ENCODE data around the gene AARS2. TPM values are rescaled to one million over a fixed set of nuclear protein-coding genes. Genes with fewer than 3 reads are reported as not detected.

AARS2 gene
- total RNA-seq, 1 experiment from 2014 or later = 11.6 TPM

DNA sequence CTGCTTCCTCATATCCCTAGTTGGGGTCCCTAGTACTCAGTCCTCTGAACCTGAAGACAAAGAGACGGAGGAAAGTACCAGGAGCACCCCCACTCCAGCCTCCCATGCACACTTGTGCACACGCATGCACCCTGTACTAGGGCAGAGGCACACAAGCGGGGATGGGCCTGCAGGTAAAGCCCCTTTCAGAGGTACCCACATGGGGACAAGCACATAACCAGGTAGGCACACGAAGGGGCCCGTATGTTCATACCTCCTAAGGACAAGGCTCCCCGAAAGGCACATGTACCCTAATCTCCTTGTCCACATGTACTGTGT lies 41.8 kb downstream of the AARS2 start:
- H3K27me3 ChIP-seq (ENCODE audit: insufficient read depth, low read depth) = no peaks in the 10 kb centered on the region; the same call in 1 of the 2 replicates
- no peaks in the 10 kb centered on the region for H4K20me1 ChIP-seq (ENCODE audit: insufficient read depth)
- intact Hi-C loops (cut with micrococcal nuclease; ENCODE audit: unreplicated experiment) = no loop called here
- no peak overlapping the region for H3K27ac ChIP-seq
- no peak overlapping the region for H3K4me2 ChIP-seq
- H2AFZ ChIP-seq = no peak overlapping the region
- no peaks in the 10 kb centered on the region for H3K79me2 ChIP-seq (ENCODE audit: low read depth)
- ChIA-PET CTCF (no interaction called here), POLR2A (ENCODE audit: unreplicated experiment) (no interaction called here)
- no peaks in the 10 kb centered on the region for H3K9me3 ChIP-seq (ENCODE audit: insufficient read depth, low read depth)
- no peaks in the 10 kb centered on the region for H3K4me1 ChIP-seq (replicated peaks; ENCODE audit: insufficient read depth)
- no peak overlapping the region for H3K4me3 ChIP-seq
- no peak for DNase-seq
- H3K36me3 ChIP-seq (ENCODE audit: low read depth) = no peaks in the 10 kb centered on the region
- H3F3A ChIP-seq (ENCODE audit: insufficient read depth, low read depth) = peaks cover 12% of the 10 kb centered on the region; the same call in 1 of the 2 replicates
- H3K9me2 ChIP-seq (ENCODE audit: insufficient read depth) = no peaks in the 10 kb centered on the region
- TF ChIP-seq, protein P1, sequence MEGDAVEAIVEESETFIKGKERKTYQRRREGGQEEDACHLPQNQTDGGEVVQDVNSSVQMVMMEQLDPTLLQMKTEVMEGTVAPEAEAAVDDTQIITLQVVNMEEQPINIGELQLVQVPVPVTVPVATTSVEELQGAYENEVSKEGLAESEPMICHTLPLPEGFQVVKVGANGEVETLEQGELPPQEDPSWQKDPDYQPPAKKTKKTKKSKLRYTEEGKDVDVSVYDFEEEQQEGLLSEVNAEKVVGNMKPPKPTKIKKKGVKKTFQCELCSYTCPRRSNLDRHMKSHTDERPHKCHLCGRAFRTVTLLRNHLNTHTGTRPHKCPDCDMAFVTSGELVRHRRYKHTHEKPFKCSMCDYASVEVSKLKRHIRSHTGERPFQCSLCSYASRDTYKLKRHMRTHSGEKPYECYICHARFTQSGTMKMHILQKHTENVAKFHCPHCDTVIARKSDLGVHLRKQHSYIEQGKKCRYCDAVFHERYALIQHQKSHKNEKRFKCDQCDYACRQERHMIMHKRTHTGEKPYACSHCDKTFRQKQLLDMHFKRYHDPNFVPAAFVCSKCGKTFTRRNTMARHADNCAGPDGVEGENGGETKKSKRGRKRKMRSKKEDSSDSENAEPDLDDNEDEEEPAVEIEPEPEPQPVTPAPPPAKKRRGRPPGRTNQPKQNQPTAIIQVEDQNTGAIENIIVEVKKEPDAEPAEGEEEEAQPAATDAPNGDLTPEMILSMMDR (conservative IDR thresholded peaks at IDR 0.05) = no peak
- no peak for TF ChIP-seq EZH2 (IDR thresholded peaks at IDR 0.05; ENCODE audit: low read depth)
- no TSS peak for BruUV-seq (replicated peaks)

DNA sequence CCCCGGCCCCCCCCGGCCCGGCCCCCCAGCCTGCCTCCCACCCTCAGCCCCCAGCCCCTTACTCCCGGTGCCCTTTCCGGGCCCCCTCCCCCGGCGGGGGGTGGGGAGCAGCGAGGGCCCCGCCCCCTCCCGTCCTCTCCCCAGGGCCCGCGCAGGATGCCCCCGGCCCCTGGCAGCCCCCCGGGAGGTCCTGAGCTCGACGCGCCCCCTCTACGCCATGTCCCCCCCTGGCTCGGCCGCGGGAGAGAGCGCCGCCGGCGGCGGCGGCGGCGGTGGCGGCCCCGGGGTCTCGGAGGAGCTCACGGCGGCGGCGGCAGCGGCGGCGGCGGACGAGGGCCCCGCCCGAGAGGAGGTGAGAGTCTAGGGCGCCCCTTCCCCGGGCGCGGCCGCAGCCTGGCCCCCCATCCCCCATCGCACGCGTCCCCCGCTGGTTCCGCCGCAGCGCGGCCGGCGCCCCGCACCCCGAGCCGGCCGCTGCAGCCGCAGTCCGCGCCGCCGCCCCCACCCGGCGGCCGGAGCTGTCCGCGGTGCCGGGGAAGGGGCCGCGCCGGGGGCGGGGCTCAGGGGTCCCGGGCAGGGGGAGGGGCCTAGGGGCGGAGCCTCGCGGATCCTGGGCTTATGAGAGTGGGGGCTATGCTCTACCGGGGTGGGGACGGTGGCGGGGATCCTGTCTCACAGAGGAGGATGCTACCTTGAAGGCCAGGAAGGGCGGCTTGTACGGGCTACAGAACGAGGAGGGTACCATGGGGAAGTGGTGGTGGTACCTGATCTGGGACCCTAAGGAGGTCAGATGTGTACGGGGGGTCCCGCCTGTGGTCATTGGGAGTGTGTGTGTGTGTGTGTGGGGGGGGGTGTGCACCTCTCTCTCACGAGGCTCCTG lies 42.4 kb downstream of the AARS2 start:
- Histone ChIP-seq H2AFZ (no peak overlapping the region), H3F3A (ENCODE audit: insufficient read depth, low read depth) (peaks cover 16% of the 10 kb centered on the region; the same call in 1 of the 2 replicates), H3K36me3 (ENCODE audit: low read depth) (no peaks in the 10 kb centered on the region), H3K4me3 (no peak overlapping the region), H3K4me1 (replicated peaks; ENCODE audit: insufficient read depth) (no peaks in the 10 kb centered on the region), H3K9me3 (ENCODE audit: insufficient read depth, low read depth) (no peaks in the 10 kb centered on the region), H3K4me2 (no peak overlapping the region), H3K27ac (no peak overlapping the region), H4K20me1 (ENCODE audit: insufficient read depth) (no peaks in the 10 kb centered on the region), H3K79me2 (ENCODE audit: low read depth) (no peaks in the 10 kb centered on the region), H3K9me2 (ENCODE audit: insufficient read depth) (no peaks in the 10 kb centered on the region), H3K27me3 (ENCODE audit: insufficient read depth, low read depth) (no peaks in the 10 kb centered on the region; the same call in 1 of the 2 replicates)
- ChIA-PET CTCF (no interaction called here), POLR2A (ENCODE audit: unreplicated experiment) (no interaction called here)
- no TSS peak for BruUV-seq (replicated peaks)
- DNase-seq = no peak
- no peak for TF ChIP-seq EZH2 (IDR thresholded peaks at IDR 0.05; ENCODE audit: low read depth)
- TF ChIP-seq, protein P1 (conservative IDR thresholded peaks at IDR 0.05) = no peak
- intact Hi-C loops (cut with micrococcal nuclease; ENCODE audit: unreplicated experiment) = no loop called here

DNA sequence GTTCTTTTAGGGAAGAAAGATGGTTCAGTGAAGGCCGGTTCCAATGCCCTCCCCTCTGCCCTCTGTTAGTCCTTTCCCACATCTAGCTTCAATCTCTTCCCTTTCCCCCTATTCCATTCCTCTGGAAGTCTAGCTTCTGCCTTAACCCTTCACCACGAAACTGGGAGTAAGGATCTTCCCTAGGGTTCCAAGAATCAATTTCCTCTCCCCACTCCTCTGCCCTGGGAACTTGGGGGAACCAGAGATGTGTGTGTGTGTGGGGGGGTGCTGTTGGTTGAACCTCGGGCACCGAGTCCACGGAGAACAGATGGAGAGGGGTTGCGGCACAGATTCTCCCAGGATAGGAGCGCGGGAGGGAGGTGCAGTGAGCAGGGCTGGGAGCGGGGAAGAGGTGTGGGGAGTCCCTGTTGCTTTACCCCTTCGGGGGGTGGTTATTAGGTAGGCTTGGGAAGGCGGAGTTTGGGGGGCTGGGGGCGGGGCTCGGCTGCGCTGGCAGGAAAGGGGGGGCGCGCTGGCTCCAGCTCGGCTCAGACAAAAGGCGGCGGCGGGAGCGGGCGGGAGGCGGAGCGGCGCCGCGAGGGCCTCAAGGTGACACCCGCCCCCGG lies 43.1 kb downstream of the AARS2 start, which contains the start of gene TMEM151B:
Gene TMEM151B, plus strand, starts transcription at position 530 of the 605 bp plus-strand sequence. CDS start 293 bp downstream, outside the sequence.
- Histone ChIP-seq H3K4me1 (replicated peaks; ENCODE audit: insufficient read depth) (no peaks in the 10 kb centered on the region), H3K36me3 (ENCODE audit: low read depth) (no peaks in the 10 kb centered on the region), H3K27ac (no peak within 1 kb of the TSS), H3K4me3 (no peak within 1 kb of the TSS), H3K9me2 (ENCODE audit: insufficient read depth) (no peaks in the 10 kb centered on the region), H3K27me3 (ENCODE audit: insufficient read depth, low read depth) (no peaks in the 10 kb centered on the region; the same call in 1 of the 2 replicates), H3F3A (ENCODE audit: insufficient read depth, low read depth) (peaks cover 18% of the 10 kb centered on the region; the same call in 1 of the 2 replicates), H3K9me3 (ENCODE audit: insufficient read depth, low read depth) (no peaks in the 10 kb centered on the region), H4K20me1 (ENCODE audit: insufficient read depth) (no peaks in the 10 kb centered on the region), H3K4me2 (no peak within 1 kb of the TSS), H2AFZ (no peak within 1 kb of the TSS), H3K79me2 (ENCODE audit: low read depth) (no peaks in the 10 kb centered on the region)
- no peak for TF ChIP-seq EZH2 (IDR thresholded peaks at IDR 0.05; ENCODE audit: low read depth)
- TF ChIP-seq, protein P1 (conservative IDR thresholded peaks at IDR 0.05) = no peak
- ChIA-PET CTCF (no interaction called here), POLR2A (ENCODE audit: unreplicated experiment) (no interaction called here)
- intact Hi-C loops (cut with micrococcal nuclease; ENCODE audit: unreplicated experiment) = loop anchor here (2.0 to 5.0 kb wide), 3 partner anchors 35 to 187 kb away; partner anchors contain the start of gene CDC5L
- no TSS peak for BruUV-seq (replicated peaks)
- DNase-seq = no peak
